ENCODE data around the gene TBCEL.

DNA sequence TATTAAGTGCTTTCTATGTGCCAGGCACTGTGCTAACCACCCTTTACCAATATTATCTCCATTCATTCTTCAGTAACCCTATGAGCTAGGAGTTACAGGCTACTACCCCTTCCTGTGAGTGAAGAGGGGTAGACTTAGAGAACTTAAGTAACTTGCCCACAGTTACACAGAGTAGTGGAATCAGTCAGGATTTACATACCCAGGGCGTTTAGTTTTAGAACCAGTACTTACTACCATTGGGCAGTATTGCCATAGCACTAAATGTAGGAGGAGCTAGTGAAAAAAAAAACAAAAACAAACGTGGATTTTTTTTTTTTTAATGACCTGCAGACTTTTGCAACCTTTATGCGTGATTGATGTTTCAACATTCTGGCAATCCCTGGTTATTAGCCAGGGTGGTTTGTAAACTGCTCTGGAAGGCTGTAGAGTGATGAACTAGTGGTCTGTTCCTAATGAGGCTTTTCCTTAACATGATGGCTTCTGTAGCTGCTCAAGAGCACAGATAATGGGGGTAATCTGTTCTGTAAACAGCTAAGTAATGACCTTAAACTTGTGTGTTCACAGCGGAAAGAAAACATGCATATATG lies 11.4 kb downstream of the TBCEL start:
- TF ChIP-seq POLR2A (IDR thresholded peaks at IDR 0.05), result no peak
- no peak for TF ChIP-seq CTCF (IDR thresholded peaks at IDR 0.05)
